CD14-positive monocyte (primary cell): ENCODE measurements around the gene INF2. TPM values are rescaled to one million over a fixed set of nuclear protein-coding genes. Genes with fewer than 3 reads are reported as not detected.
"Not testable (repeated sequence)": the region's sequence is repeated elsewhere in the genome, so short reads cannot be mapped to it uniquely, and the experiment has no call there.

Experiments
- DNase-seq, 3 donors: peaks; one replicate each; pipeline ENCODE4 v3.0.0-alpha.2; 2011 to 2022
- H2AFZ ChIP-seq: 2 replicates; pipeline ENCODE4 v1.6.0; 2012; ENCODE audit warnings: mild to moderate bottlenecking, low read depth, low read length, inconsistent platforms; ENCODE audit not compliant: insufficient read depth, poor library complexity, severe bottlenecking
- H3K27ac ChIP-seq, 2 donors: 1 replicate in 1 of 2; 2 replicates in 1 of 2; pipeline ENCODE4 v1.5.1; 2012 to 2013; ENCODE audit warnings: low read length in 2 of 2, control low read depth in 1 of 2, inconsistent platforms in 1 of 2, low read depth in 1 of 2, mild to moderate bottlenecking in 1 of 2
- H3K27me3 ChIP-seq, 2 donors: one replicate each; pipeline versions ENCODE4 v1.6.0 to v1.6.1; 2011 to 2013; ENCODE audit warnings: low read length in 2 of 2; ENCODE audit not compliant: control insufficient read depth in 2 of 2, insufficient read depth in 2 of 2
- H3K36me3 ChIP-seq, 2 donors: replicated peaks in 1 of 2; 1 replicate in 1 of 2; 2 replicates in 1 of 2; pipeline versions ENCODE4 v1.5.1 to v1.6.1; 2012 to 2013; ENCODE audit warnings: low read length in 2 of 2, control low read depth in 1 of 2, inconsistent platforms in 1 of 2, mild to moderate bottlenecking in 1 of 2; ENCODE audit not compliant: insufficient read depth in 2 of 2, control insufficient read depth in 1 of 2
- H3K4me1 ChIP-seq, 2 donors: 1 replicate in 1 of 2; 2 replicates in 1 of 2; pipeline versions ENCODE4 v1.5.1 to v1.6.1; 2012 to 2013; ENCODE audit warnings: low read length in 2 of 2, control low read depth in 1 of 2, inconsistent platforms in 1 of 2, mild to moderate bottlenecking in 1 of 2, moderate library complexity in 1 of 2; ENCODE audit not compliant: insufficient read depth in 2 of 2, control insufficient read depth in 1 of 2
- H3K4me2 ChIP-seq: replicated peaks from 2 replicates; pipeline ENCODE3; 2012; ENCODE audit warnings: low read length, moderate library complexity, mild to moderate bottlenecking; ENCODE audit not compliant: poor library complexity, severe bottlenecking; ENCODE audit errors: extremely low read depth
- H3K4me3 ChIP-seq, 3 experiments: fragments of 200-600 bp in 1 of 3; sonication (generic) in 1 of 3; replicated peaks in 1 of 3; 1 replicate in 2 of 3; 2 replicates in 1 of 3; pipeline ENCODE4 v1.5.1; 2011 to 2013; ENCODE audit warnings: low read length in 3 of 3, mild to moderate bottlenecking in 3 of 3, control low read depth in 2 of 3, low read depth in 2 of 3, inconsistent platforms in 1 of 3, moderate library complexity in 1 of 3
- H3K79me2 ChIP-seq: 2 replicates; pipeline ENCODE4 v1.6.0; 2012; ENCODE audit warnings: mild to moderate bottlenecking, control low read depth, inconsistent platforms, low read length, moderate library complexity; ENCODE audit not compliant: insufficient read depth
- H3K9ac ChIP-seq: 2 replicates; pipeline ENCODE4 v1.6.0; 2017; ENCODE audit warnings: low read length, mild to moderate bottlenecking; ENCODE audit not compliant: insufficient read depth, poor library complexity, severe bottlenecking
- H3K9me3 ChIP-seq, 2 donors: replicated peaks in 1 of 2; 1 replicate in 1 of 2; 2 replicates in 1 of 2; pipeline versions ENCODE4 v1.5.1 to v1.6.1; 2012 to 2013; ENCODE audit warnings: low read length in 2 of 2, control low read depth in 1 of 2; ENCODE audit not compliant: control insufficient read depth in 1 of 2, insufficient read depth in 1 of 2
- H4K20me1 ChIP-seq: 2 replicates; pipeline ENCODE4 v1.6.0; 2012; ENCODE audit warnings: mild to moderate bottlenecking, low read length, control low read depth, moderate library complexity; ENCODE audit not compliant: insufficient read depth
- H3K27ac Mint-ChIP-seq, 7 donors: one replicate each; pipeline ENCODE4 v1.8.0; 2020; ENCODE audit warnings: mild to moderate bottlenecking in 7 of 7, mixed read lengths in 7 of 7, moderate library complexity in 6 of 7, inconsistent platforms in 2 of 7
- H3K27me3 Mint-ChIP-seq, 3 donors: one replicate each; pipeline ENCODE4 v1.8.0; 2021 to 2022; ENCODE audit warnings: low read depth in 3 of 3, mild to moderate bottlenecking in 3 of 3, mixed read lengths in 3 of 3, moderate library complexity in 3 of 3, inconsistent platforms in 1 of 3
- H3K36me3 Mint-ChIP-seq, 2 donors: one replicate each; pipeline ENCODE4 v1.8.0; 2020; ENCODE audit warnings: mixed read lengths in 2 of 2, inconsistent platforms in 1 of 2, mild to moderate bottlenecking in 1 of 2
- H3K4me1 Mint-ChIP-seq: one replicate; pipeline ENCODE4 v1.8.0; 2020; ENCODE audit warnings: mild to moderate bottlenecking, mixed read lengths
- H3K4me3 Mint-ChIP-seq, 2 donors: one replicate each; pipeline ENCODE4 v1.8.0; 2020; ENCODE audit warnings: mild to moderate bottlenecking in 2 of 2, mixed read lengths in 2 of 2, moderate library complexity in 1 of 2
- H3K9me3 Mint-ChIP-seq, 7 donors: one replicate each; pipeline ENCODE4 v1.8.0; 2020 to 2022; ENCODE audit warnings: mixed read lengths in 7 of 7, mild to moderate bottlenecking in 6 of 7, moderate library complexity in 6 of 7, inconsistent platforms in 2 of 7
- WGBS: methylation state at CpG from one replicate; pipeline ENCODE4 v1.1.5; 2013; ENCODE audit warnings: missing lambda C conversion rate; ENCODE audit not compliant: insufficient coverage; 5-methylcytosine and 5-hydroxymethylcytosine counted together
- intact Hi-C, 2 donors: fragments of 100-400 bp; cut with micrococcal nuclease; formaldehyde crosslinking; loops; one replicate each; pipeline versions ENCODE4 v1.15.0 to v1.15.1; 2023
- polyA plus RNA-seq, 3 donors: library from polyadenylated mRNA; depleted of rRNA in 1 of 3; unstranded in 2 of 3; stranded (reverse) in 1 of 3; fragments of 300-500 nt in 2 of 3; fragments of >200 nt in 1 of 3; fragmentation: Illumina TruSeq in 2 of 3; gene quantifications; 1 replicate in 2 of 3; 2 replicates in 1 of 3; pipeline ENCODE4 v1.2.3, GENCODE V29; 2012 to 2021
- TF ChIP-seq, protein P1 (sequence below): fragments of 200-600 bp; IDR thresholded peaks from one replicate; pipeline ENCODE4 v1.8.0; 2022; ENCODE audit warnings: antibody characterized with exemption, mild to moderate bottlenecking

The INF2 gene
- polyA plus RNA-seq, 3 donors: 2.9 to 23.3 (median 3.8) TPM

DNA sequence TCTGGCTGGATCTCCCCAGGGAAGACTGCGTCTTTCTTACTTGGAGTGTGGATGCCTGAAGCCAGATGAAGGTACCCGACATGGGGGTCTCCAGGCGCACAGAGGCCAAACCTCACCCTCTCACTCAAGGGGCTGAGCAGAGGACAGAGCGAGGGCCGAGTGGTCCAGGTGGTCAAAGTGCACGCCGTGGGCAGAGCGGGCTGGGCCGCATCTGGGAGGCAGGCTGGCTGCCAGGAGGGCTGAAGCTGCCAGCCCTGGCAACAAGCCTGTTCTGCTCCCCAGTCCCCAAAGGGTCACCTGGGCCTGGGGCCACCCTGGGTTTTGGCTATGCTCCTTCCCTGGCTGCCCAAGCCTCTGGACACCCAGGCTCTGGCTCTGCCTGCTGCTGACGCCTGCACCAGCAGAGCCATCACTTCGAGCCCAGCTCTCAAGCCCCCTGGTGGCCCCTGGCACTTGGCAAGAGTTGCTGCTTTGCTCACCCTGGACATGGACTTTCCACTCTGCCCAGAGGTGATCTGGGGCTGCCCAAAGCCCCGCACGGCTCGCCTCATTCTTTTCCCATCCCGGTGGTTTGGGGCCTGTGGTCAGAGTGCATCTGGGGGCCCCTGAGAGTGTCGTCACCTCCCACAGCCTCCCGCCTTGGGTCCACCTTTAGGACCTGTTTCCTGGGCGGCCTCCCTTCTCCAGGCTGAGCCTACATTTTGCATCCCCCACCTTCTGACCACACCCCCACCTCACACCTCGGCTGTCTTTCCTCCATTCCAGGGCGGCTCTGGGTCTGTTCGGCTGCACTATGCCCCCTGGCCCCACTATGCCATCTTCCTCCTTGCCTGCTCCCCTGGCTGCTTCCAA lies 37.4 kb downstream of the INF2 start:
- intact Hi-C loops: no loop called here
- Mint-ChIP-seq H3K36me3 (no peaks in the 10 kb centered on the region), H3K4me1 (peaks cover 8% of the 10 kb centered on the region), H3K27me3 (peaks cover 3 to 23% (median 9%) of the 10 kb centered on the region in 3 donors), H3K9me3 (no peaks in the 10 kb centered on the region), H3K27ac (peak overlapping the region in 1 of 7 donors; percentile 15), H3K4me3 (no peak overlapping the region)
- no peaks in the 10 kb centered on the region for H3K79me2 ChIP-seq
- H3K27ac ChIP-seq: no peak overlapping the region
- H3K4me3 ChIP-seq: no peak overlapping the region
- no peak overlapping the region for H3K9ac ChIP-seq
- H4K20me1 ChIP-seq: no peaks in the 10 kb centered on the region
- H3K36me3 ChIP-seq: no peaks in the 10 kb centered on the region
- 80% methylated on average over 20 of the region's 21 CpGs for WGBS
- H3K4me1 ChIP-seq: peaks cover 14 to 23% of the 10 kb centered on the region in 2 donors
- TF ChIP-seq, protein P1, sequence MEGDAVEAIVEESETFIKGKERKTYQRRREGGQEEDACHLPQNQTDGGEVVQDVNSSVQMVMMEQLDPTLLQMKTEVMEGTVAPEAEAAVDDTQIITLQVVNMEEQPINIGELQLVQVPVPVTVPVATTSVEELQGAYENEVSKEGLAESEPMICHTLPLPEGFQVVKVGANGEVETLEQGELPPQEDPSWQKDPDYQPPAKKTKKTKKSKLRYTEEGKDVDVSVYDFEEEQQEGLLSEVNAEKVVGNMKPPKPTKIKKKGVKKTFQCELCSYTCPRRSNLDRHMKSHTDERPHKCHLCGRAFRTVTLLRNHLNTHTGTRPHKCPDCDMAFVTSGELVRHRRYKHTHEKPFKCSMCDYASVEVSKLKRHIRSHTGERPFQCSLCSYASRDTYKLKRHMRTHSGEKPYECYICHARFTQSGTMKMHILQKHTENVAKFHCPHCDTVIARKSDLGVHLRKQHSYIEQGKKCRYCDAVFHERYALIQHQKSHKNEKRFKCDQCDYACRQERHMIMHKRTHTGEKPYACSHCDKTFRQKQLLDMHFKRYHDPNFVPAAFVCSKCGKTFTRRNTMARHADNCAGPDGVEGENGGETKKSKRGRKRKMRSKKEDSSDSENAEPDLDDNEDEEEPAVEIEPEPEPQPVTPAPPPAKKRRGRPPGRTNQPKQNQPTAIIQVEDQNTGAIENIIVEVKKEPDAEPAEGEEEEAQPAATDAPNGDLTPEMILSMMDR: no peak
- H3K9me3 ChIP-seq: no peaks in the 10 kb centered on the region
- no peak overlapping the region for H3K4me2 ChIP-seq
- no peak overlapping the region for H2AFZ ChIP-seq
- peaks cover 0 to 8% of the 10 kb centered on the region in 2 donors for H3K27me3 ChIP-seq
- no peak for DNase-seq

DNA sequence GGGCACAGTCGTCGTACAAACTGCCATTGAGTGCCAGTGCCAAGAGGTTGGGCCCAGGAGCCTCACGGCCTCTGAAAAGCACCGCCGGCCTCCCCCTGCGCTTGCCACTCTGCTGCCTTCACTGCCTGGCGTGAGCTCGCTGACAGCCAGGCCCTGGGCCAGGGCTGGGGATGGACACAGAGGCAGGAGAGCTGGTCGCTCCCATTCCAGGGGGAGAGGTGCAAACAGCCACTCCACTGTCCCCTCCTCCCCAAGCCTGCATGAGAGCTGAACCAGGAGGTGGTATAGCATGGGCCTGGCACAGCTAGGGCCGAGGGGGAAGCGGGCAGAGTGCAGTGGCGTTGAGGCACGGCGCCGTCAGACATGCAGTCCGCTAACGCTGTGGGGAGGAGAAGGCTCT lies 39.2 kb downstream of the INF2 start:
- intact Hi-C loops: no loop called here
- Mint-ChIP-seq H3K27me3 (peaks cover 3 to 21% (median 9%) of the 10 kb centered on the region in 3 donors), H3K36me3 (no peaks in the 10 kb centered on the region), H3K4me3 (no peak overlapping the region), H3K4me1 (peaks cover 6% of the 10 kb centered on the region), H3K9me3 (no peaks in the 10 kb centered on the region), H3K27ac (no peak overlapping the region)
- Histone ChIP-seq H3K9ac (no peak overlapping the region), H4K20me1 (no peaks in the 10 kb centered on the region), H3K4me2 (no peak overlapping the region), H2AFZ (no peak overlapping the region), H3K4me3 (no peak overlapping the region), H3K79me2 (no peaks in the 10 kb centered on the region), H3K27me3 (peaks cover 0 to 8% of the 10 kb centered on the region in 2 donors), H3K27ac (no peak overlapping the region), H3K9me3 (no peaks in the 10 kb centered on the region), H3K4me1 (peaks cover 8 to 12% of the 10 kb centered on the region in 2 donors), H3K36me3 (no peaks in the 10 kb centered on the region)
- WGBS: 96% methylated on average over 17 of the region's 17 CpGs
- TF ChIP-seq, protein P1: no peak
- no peak for DNase-seq

DNA sequence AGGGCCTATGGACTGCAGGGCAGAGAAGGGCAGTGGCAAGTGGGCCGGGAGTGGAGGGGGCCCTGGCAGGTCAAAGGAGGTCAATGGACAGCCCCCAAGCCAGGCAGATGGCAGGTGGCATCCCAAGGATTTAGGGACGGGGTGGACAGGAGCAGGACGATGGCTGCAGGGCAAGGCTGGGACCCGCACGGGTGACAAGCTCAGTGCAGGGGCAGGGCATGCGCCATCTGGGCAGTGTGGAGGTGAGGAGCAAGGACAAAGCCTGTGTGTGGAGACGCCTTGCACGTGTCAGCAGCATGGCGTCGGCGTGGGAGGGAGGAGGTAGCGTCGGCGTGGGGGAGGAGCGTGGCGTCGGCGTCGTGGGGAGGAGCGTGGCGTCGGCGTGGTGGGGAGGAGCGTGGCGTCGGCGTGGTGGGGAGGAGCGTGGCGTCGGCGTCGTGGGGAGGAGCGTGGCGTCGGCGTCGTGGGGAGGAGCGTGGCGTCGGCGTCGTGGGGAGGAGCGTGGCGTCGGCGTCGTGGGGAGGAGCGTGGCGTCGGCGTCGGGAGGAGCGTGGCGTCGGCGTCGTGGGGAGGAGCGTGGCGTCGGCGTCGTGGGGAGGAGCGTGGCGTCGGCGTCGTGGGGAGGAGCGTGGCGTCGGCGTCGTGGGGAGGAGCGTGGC lies 39.9 kb downstream of the INF2 start:
- H3K4me1 ChIP-seq, H3K4me3 Mint-ChIP-seq, H3K79me2 ChIP-seq, H3K4me3 ChIP-seq, H3K36me3 Mint-ChIP-seq, H3K27ac ChIP-seq, H3K9me3 Mint-ChIP-seq, H4K20me1 ChIP-seq, intact Hi-C loops, H3K36me3 ChIP-seq, H2AFZ ChIP-seq, H3K27me3 ChIP-seq, H3K9ac ChIP-seq, H3K4me2 ChIP-seq, H3K4me1 Mint-ChIP-seq, H3K9me3 ChIP-seq, DNase-seq: not testable (repeated sequence)
- H3K27ac Mint-ChIP-seq: peak overlapping the region in 1 of 7 donors; percentile 0
- peaks cover 3 to 21% (median 9%) of the 10 kb centered on the region in 3 donors for H3K27me3 Mint-ChIP-seq
- WGBS: 95% methylated on average over 11 of the region's 73 CpGs
